GM19455 (cell line): Measurements from ENCODE around the gene NPFFR1.

Experiments used
- ATAC-seq: cut with Tn5 transposase; IDR thresholded peaks from one replicate; pipeline ENCODE4 v1.9.1; 2021; ENCODE audit not compliant: unreplicated experiment

Gene NPFFR1, protein sequence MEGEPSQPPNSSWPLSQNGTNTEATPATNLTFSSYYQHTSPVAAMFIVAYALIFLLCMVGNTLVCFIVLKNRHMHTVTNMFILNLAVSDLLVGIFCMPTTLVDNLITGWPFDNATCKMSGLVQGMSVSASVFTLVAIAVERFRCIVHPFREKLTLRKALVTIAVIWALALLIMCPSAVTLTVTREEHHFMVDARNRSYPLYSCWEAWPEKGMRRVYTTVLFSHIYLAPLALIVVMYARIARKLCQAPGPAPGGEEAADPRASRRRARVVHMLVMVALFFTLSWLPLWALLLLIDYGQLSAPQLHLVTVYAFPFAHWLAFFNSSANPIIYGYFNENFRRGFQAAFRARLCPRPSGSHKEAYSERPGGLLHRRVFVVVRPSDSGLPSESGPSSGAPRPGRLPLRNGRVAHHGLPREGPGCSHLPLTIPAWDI

DNA sequence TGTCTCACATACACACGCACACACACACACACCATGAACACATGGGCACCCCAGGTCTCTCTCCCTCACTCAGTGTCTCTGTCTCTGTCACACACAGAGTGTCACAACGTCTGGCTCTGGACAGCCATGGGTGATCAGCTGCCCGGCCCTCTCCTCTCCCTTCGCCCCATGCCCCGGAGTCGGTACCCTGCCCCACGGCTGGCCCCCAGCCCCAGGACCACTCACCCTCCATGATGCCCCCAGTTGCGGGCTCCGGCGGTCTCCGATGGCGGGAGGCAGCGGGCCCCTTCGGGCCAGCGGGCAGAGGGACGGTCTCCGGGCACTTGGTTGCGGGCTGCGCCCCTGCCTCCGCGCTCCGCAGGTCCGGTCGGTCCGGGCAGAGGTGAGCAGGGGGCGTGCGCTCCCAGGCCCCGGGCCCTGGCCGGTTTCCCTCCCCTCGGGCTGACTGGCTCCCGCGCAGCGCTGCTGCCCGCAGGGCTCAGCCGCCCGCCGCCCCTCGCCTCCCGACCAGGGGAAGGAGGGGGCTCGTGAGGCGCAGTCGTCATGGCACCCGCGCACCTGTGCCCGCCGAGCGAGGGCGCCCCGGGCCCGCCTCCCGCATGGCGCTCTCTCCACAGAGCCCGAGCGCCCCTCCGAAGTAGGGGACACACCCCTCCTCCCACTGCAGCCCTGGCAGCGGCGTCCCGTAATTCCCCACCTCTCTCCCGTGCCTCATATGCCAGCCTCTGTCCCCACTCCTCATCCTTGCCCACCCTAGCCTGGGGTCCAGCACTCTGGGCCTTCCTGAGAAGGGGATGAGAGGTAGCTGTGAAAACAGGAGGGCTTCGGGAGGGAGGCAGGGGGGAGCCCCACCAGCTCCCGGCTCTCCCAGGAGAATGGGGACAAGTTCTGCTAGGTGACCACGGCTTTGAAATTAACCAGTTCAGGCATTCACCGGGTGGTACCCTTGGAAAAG lies at the start of gene NPFFR1:
Gene NPFFR1 (minus strand): TSS at position 560 of the 955 bp plus-strand sequence. CDS start 328 bp downstream, at position 232.
- no peak for ATAC-seq

DNA sequence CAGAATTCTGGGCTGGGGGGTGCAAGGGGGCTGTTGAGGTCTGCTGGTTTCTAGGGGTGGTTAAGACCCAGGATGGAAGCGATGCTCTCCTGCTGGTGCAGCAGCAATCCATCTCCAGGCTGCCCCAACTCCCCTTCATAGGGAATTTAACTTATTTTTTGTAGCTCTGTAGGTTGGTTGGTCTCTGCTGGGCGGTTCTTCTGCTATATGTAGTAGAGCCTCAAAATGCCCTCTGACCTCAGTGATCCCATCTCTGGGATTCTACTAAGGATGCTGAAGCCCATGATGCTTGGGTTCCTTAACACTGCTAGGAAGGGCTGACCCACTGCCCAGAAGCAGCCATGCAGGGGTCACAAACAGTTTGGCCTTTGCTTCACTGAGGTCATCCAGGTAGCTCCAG lies 49.5 kb upstream of the NPFFR1 start:
- ATAC-seq: no peak

DNA sequence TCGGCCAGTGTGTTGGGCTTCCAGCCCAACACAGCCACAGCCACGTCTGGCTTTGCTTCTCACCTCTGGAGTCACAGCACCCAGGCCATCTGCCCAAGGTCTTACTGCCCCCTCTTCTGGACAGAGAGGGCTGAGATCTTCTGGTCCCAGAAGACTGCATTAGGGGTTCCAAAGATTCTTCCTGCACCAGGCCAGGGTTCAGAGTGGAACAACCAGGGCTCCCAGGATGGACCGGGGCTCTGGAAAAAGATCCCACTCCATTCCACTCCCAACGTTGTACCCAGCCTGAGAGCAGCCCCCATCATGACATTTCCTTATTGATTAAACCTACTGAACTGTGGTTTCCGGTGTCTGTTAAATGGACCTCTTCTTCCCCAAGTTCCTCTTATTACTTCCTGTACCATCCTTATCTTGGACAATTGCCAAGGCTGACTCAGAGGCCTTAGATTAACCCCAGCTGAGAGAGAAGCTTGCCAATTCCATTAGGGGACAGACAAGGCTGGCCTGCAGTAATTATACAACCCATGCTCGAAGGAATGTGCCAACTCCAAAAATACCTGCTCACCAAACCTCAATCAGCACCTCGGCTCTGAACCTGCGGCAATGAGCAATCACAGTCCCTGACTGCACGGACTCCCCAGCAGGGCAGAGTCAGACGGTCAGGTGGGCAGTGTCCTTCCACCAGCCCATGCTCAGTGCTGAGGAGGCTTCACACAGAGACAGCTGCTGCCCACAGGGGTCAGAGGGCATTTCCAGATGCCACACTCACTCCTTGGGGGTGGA lies 47.9 kb upstream of the NPFFR1 start:
- no peak for ATAC-seq

DNA sequence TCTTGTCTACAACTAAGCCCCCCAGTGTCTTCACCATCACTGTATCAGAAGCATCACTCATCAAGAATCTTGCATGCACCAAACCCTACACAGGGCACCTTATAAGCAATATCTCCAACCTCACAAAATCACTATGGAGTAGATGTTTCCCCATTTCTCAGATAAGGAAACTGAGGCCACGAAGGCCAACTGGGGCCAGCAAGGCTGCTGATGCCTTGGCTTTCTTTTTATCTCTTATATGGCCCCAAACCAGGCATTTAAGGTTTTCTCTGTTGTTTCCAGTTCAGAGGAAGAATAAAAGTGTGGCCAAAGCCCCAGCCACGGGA lies 47.3 kb upstream of the NPFFR1 start:
- no peak for ATAC-seq

DNA sequence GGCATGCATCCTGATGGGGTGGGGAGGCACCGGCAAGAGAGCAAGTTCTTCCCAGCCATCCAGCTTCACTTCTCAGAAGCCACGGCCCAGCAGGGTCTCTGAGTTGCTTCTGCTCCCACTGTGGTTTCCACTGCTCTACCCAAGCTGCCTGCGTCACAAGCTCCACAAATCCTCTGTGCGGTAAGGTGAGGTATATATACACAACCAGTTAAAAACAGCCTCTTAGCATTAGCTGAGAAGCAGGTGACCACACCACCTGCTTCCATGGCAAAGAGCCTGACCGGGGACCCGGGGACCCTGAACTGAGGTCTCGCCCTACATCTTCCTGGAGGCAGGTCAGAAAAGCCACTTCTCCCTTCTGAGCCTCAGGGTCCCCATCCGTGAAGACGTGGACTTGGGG lies 46.9 kb upstream of the NPFFR1 start:
- no peak for ATAC-seq

DNA sequence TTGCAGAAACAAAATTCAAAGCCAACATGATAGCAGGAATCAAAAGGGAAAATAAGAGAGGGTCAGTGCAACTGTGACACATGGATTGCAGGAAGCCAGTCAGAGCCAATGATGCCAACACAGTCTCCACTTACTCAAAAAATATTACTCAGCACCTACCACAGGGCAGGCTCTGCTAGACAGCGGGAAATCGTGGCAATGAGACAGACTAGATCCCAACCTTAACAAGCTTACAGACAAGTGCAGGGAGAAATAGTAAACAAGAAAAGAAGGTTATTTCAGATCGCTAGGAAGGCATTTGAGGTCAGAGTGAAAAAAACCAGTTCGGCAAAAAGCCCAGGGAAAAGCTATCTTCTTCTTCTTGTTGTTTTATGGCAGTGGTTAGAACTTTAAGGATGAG lies 45.2 kb upstream of the NPFFR1 start:
- no peak for ATAC-seq

DNA sequence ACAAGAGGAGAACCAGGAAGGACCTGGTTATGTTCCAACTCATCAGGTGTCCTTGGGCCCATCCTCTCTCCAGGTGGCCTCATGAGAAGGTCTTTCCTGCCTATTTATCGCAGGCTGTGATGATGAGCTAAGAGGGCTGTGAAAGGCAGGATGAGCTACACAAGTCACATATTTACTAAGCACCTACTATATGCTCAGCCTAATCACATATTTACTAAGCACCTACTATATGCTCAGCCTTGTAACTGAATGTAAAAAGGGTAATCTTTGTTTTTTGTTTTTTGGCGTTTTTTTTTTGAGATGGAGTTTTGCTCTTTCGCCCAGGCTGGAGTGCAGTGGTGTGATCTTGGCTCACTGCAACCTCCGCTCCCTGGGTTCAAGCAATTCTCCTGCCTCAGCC lies 44.2 kb upstream of the NPFFR1 start:
- ATAC-seq: no peak

DNA sequence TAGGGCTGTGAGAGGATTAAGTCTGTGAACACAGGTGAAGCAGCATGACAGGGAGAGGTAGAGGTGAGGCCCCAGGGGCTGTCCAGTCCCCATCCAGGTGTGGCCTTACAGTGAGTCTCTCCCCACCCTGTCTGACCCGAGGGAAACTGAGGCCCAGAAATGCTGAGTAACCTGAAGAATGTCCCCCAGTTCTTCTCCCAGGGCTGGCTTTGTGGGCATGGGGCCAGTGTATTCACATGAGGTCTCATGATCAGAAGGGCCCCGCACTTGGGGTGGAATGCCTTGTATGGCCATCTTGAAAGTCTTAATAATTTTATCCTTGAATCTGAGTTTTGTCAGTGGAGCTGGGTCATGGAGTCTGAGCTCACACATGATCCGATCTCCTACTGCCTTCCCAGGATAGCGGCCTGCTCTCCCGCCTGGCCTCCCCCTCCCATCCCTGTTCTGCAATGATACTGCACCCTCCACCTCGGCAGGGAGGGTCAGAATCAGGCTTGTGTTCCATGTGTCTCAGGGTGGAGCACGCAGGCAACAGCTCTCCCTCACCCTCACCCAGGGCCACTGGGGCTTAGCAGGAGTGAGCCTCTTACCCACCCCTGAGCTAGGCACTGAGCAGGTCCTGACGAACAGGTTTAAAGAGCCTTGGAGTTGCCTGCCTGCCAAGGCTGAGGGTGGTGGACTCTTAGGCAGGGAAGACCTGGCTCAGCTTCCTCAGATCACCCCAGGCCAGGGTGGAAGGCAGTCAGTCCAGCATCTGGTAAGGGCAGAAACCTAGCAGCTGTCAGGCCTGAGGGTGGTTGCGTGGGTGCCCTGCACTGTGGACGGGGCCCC lies 41.4 kb upstream of the NPFFR1 start:
- ATAC-seq: no peak

DNA sequence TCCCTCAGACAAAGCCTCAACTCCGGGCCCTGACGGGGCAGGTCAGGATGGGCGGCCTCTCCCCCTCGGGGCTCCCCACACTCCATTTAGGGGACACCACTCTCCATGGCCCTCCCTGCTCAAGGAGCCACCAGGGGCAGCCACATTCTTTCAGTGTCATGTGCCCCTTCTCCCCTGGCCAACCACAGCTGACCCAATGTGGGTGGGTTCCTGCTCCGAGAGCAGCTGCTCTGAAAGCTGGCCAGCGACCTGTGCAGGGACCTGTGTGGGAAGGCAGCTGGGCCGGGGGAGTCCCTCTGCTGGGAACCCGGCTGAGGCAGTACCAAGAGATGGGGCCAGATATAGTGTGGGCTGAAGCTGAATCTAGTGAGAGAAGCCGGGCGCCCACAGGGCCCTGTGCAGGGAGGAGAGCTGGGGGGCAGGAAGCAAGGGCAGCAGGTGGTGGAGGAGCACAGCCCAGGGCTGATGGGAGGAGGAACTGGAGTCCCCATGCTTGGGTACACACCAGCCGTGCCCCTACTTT lies 40.6 kb upstream of the NPFFR1 start:
- ATAC-seq: no peak

DNA sequence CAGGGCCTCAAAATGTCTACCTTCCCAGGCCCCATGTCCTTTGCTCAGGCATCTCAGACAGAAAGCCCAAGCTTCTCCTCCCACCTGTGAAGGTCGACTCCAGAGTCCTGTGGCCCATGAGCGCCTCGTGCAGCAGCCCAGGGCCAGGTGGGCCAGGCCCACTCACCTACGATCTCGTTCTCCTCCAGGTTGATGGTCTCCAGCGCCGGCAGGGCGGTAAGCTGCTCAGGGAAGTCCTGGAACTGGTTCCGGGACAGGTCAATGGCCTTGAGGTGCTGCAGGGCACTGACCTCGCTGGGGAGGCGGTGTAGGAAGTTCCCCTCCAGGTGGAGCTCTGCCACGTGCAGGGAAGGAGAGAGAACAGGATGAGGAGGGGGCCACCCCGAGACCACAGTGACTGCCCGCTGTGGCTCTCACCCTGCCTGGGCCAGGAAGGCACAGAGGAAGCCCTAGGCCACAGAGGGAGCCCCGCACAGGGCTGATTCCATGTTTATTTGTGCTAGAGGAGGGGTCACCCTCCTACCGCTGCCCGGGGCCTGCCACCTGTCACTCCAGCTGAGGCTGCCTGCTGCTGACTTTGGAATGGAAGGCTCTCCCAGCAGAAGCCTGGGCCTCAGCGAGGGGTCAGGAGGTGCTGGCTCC lies 40.0 kb upstream of the NPFFR1 start:
- no peak for ATAC-seq

DNA sequence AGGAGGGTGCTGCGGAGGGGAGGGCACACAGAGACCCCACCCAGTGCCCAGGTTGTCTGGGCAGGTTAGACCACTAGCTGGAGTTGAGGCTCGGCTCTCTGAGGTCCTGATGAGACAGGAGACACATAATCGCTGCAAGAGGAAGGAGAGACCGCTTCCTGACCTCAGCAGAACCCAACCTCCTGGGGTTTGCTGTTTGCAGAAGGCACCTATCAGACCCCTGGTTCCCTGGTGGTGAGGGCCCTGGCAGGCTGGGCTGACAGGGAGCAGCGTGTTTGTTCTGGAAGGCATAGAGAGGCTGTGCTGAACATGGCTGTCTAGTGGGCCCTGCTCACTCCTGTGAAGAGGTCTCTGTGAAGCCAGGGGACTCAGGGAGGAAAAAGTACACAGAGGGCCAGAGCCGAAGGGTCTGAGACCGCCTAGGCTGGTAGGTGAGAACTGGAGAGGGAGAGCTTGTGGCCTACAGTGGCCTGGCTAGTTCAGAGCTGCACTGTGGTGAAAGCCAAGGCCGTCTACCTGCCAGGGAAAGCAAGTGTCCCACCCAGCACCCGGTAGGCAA lies 39.4 kb upstream of the NPFFR1 start:
- ATAC-seq: no peak

DNA sequence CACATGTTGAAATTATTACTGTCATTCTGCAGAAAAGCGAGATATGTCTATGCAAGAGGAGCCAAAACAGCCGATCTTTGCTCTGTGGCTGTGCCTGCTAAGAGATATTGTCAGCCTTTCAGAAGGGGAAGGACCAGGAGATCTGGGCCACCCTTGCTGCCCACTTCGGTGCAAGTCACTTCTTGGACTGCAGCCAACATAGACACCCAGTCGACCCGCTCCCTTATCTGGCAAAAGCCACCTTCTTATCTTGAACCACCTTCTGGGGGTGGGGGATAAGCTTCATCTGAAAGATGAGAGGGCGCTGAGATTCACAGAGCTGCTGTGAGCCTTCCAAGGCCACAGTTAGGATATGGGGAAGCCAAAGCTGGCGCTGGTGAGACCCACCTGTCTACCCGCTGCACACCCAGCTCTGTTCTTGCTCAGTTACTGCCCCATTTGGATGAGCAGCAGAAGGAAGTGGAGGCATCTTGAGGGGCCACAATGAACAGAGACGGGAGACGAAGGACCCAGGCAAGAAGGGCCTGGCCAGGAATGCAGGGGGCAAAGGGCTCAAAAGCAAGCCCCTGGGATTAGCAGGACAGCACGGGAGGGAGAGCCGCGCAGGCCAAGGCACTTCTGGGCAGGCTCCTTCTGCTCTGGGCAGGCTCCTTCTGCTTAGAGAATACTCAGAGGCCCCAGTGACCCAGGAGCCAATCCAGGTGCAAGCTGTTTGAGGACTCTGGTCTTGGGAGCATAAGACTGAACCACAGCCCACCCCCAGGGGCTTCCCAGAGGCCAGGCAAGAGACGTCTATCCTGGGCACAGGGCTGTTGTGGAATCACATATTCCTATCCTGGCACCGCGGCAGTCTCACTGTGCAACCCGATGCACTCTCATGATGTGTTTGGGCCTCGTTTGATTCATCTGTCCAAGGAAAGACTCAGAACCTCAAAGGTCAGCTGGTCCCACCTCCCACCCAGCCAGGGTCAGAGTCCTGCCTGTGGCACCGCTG lies 38.4 kb upstream of the NPFFR1 start:
- ATAC-seq: no peak

DNA sequence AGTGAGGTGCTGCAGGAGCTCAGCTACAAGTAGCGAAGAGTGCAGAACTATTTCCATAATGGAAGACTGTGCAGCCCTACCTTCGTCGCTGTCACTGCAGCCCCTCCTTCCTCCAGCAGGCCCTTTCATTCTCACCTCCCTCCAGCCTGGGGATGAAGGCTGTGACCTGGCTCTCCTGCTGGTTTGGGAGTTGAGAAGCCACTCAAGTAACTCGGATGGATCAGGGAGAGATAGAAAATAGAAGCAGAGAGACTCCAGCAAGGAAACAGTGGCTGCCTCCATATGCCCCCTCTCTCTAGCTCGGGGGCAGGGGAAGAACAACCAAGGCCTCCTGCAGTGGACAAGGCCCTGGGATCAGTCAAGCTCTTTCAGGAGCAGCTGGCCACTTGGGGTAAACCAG lies 37.4 kb upstream of the NPFFR1 start:
- no peak for ATAC-seq

DNA sequence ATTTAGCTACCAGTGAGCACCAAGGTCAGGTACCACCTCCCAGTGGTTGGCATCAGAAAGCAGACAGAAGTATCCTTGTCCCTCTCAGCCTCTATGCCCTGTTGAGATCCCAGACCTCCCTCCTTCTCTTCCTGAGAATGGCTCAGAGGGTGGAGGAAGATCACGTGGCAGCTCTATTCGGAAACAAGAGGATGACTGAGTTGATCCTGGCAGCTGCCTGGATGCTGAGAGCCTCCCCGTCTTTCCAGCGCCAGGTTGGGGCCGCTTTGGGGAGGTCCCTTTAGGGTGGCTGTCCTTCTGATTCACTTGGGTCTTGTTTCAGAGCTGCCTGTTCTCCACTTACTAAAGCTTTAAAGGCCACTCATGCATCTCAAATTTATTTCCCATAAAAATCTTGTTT lies 36.9 kb upstream of the NPFFR1 start:
- ATAC-seq: no peak

DNA sequence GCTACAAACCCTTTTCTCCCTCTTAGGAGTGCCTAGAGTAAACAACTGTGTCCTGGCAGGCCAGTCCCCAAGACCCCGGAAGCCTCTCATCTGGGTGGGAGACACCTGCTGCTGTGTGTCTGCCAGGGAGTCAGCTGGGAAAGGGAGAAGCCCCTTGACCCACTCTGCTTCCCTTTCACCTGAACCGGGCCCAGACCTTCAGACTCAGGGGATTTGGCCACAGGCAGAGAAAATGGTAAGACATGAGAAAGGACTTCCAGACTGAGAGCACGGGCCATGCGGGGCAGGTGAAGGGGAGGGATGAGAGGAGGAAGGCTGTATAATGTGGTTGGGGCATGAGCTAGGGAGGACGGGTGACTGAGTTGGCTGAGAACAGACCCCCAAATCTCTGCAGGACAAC lies 36.0 kb upstream of the NPFFR1 start:
- ATAC-seq: no peak

DNA sequence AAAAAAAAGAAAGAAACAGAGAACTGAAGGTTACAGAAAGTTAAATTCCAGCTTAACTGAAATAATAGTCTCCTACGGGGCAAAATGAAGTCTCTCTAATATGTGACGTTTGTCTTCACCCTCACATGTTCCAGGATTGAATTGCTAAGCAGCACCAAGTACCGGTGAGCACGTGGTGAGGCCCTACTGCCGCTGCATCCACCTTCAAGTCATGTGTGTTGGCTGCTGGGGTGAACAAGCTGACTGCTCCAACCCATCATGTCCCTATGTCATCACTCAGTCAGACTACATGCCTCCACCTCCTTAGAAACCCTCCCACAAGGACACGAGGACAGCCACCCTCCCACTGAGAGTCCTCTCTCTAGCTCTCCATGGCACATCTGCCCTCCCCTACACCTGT lies 35.4 kb upstream of the NPFFR1 start:
- ATAC-seq: no peak

DNA sequence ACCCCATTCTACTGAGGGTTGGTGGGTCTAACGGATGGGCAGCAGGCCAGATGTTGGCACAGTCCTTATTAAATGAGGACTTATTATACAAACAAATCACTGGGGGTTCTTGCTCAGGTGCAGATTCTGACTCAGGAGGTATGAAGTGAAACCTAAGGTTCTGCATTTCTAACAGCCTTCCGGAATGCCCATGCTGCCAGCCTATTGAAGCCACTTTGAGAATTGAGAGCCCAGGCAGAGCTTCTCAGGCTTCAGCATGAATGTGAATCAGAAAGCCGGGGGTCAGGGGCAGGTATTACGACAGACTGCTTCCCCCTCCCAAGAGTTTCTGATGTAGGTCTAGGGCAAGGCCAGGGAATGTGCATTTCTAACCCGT lies 34.1 kb upstream of the NPFFR1 start:
- no peak for ATAC-seq

DNA sequence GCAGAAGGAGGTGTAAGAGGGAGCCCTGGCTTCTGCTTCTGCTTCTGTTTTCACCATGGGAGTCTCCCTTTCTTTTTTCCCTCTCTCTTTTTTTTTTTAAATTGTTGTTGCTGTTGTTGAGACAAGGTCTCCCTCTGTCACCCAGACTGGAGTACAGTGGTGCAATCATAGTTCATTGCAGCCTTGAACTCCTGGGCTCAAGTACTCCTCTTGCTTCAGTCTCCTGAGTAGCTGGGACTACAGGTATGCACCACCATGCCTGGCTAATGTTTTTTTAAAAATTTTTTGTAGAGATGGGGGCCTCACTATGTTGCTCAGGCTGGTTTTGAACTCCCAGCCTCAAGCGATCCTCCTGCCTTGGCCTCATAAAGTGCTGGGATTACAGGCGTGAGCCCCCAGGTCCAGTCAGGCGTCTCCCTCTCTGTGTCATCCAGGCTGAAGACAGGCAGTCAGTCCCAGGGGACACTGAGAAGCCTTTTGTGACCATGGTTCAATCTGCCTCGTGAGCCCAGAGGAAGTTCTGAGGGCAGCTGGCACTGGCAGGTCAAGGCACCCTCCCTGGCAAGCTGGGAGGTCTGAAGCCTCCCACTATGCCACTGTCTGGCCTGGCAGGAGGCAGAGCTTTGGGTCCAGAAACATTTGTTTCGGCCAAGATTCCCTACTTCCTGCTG lies 33.6 kb upstream of the NPFFR1 start:
- no peak for ATAC-seq
